ENCODE measurements around the gene PDE4D. TPM values are rescaled to one million over a fixed set of nuclear protein-coding genes. Genes with fewer than 3 reads are reported as not detected.

The PDE4D gene
- total RNA-seq, 1 experiment from 2014 or later: 3.6 TPM

- no peaks in the 10 kb centered on the region for H3K9me2 ChIP-seq (replicated peaks; ENCODE audit: low read length)
- intact Hi-C loops (cut with micrococcal nuclease): no loop called here
- H3K4me3 ChIP-seq (ENCODE audit: low read length): no peak overlapping the region
- H3K27me3 ChIP-seq (ENCODE audit: low read length): no peaks in the 10 kb centered on the region
- H2AFZ ChIP-seq (ENCODE audit: low read length): no peak overlapping the region
- H3K4me1 ChIP-seq (ENCODE audit: insufficient read depth, low read length): no peaks in the 10 kb centered on the region
- no peak for DNase-seq
- no peak overlapping the region for H3K9ac ChIP-seq (ENCODE audit: low read length)
- no peaks in the 10 kb centered on the region for H3K79me2 ChIP-seq (ENCODE audit: low read length)
- no peaks in the 10 kb centered on the region for H3K9me3 ChIP-seq (ENCODE audit: low read length)
- TF ChIP-seq CTCF (conservative IDR thresholded peaks at IDR 0.05; ENCODE audit: low read depth, low read length) (no peak), EZH2 (IDR thresholded peaks at IDR 0.05; ENCODE audit: low read length, unreplicated experiment) (no peak), EZH2phosphoT487 (IDR thresholded peaks at IDR 0.05; ENCODE audit: borderline replicate concordance, low read length) (no peak)
- H3K27ac ChIP-seq (ENCODE audit: low read length): no peak overlapping the region
- no peak overlapping the region for H3K4me2 ChIP-seq (ENCODE audit: low read length)
- ChIA-PET CTCF (no interaction called here), POLR2A (ENCODE audit: unreplicated experiment) (no interaction called here)
- ATAC-seq: no peak
- BruUV-seq (replicated peaks): no TSS peak
- no peaks in the 10 kb centered on the region for H4K20me1 ChIP-seq (ENCODE audit: low read length)
- H3K36me3 ChIP-seq (ENCODE audit: low read depth, low read length): no peaks in the 10 kb centered on the region
- H3F3A ChIP-seq (ENCODE audit: low read length, unreplicated experiment): no peaks in the 10 kb centered on the region
These were observed 564.7 kb downstream of the PDE4D start for GRCh38 chr5:59328709-59329296.

GRCh38 chr5:59327191-59327980 lies 566.1 kb downstream of the PDE4D start:
- TF ChIP-seq CTCF (conservative IDR thresholded peaks at IDR 0.05; ENCODE audit: low read depth, low read length): no peak
- no peak for TF ChIP-seq EZH2 (IDR thresholded peaks at IDR 0.05; ENCODE audit: low read length, unreplicated experiment)
- no peak for TF ChIP-seq EZH2phosphoT487 (IDR thresholded peaks at IDR 0.05; ENCODE audit: borderline replicate concordance, low read length)
- H3K4me1 ChIP-seq (ENCODE audit: insufficient read depth, low read length): no peaks in the 10 kb centered on the region

GRCh38 chr5:59326596-59326995 lies 566.9 kb downstream of the PDE4D start:
- no peaks in the 10 kb centered on the region for H3F3A ChIP-seq (ENCODE audit: low read length, unreplicated experiment)
- CTCF ChIA-PET: no interaction called here

More at GRCh38 chr5:59327191-59327980, 566.1 kb downstream of the PDE4D start:
- no peaks in the 10 kb centered on the region for H3F3A ChIP-seq (ENCODE audit: low read length, unreplicated experiment)
- no peak overlapping the region for H2AFZ ChIP-seq (ENCODE audit: low read length)
- H3K9ac ChIP-seq (ENCODE audit: low read length): no peak overlapping the region
- ATAC-seq (no peak), DNase-seq (no peak)
- CTCF ChIA-PET: no interaction called here
- POLR2A ChIA-PET (ENCODE audit: unreplicated experiment): no interaction called here
- BruUV-seq (replicated peaks): no TSS peak
- H3K9me2 ChIP-seq (replicated peaks; ENCODE audit: low read length): no peaks in the 10 kb centered on the region
- intact Hi-C loops (cut with micrococcal nuclease): no loop called here
- no peaks in the 10 kb centered on the region for H3K9me3 ChIP-seq (ENCODE audit: low read length)
- H4K20me1 ChIP-seq (ENCODE audit: low read length): no peaks in the 10 kb centered on the region
- no peak overlapping the region for H3K4me2 ChIP-seq (ENCODE audit: low read length)
- no peak overlapping the region for H3K27ac ChIP-seq (ENCODE audit: low read length)
- H3K27me3 ChIP-seq (ENCODE audit: low read length): no peaks in the 10 kb centered on the region
- H3K36me3 ChIP-seq (ENCODE audit: low read depth, low read length): no peaks in the 10 kb centered on the region
- no peak overlapping the region for H3K4me3 ChIP-seq (ENCODE audit: low read length)
- no peaks in the 10 kb centered on the region for H3K79me2 ChIP-seq (ENCODE audit: low read length)

More at GRCh38 chr5:59326596-59326995, 566.9 kb downstream of the PDE4D start:
- ATAC-seq: no peak
- no peaks in the 10 kb centered on the region for H3K27me3 ChIP-seq (ENCODE audit: low read length)
- no peak overlapping the region for H2AFZ ChIP-seq (ENCODE audit: low read length)
- no peaks in the 10 kb centered on the region for H3K4me1 ChIP-seq (ENCODE audit: insufficient read depth, low read length)
- no peaks in the 10 kb centered on the region for H3K79me2 ChIP-seq (ENCODE audit: low read length)
- no peak overlapping the region for H3K4me3 ChIP-seq (ENCODE audit: low read length)
- H3K36me3 ChIP-seq (ENCODE audit: low read depth, low read length): no peaks in the 10 kb centered on the region
- H4K20me1 ChIP-seq (ENCODE audit: low read length): no peaks in the 10 kb centered on the region
- TF ChIP-seq CTCF (conservative IDR thresholded peaks at IDR 0.05; ENCODE audit: low read depth, low read length) (no peak), EZH2phosphoT487 (IDR thresholded peaks at IDR 0.05; ENCODE audit: borderline replicate concordance, low read length) (no peak), EZH2 (IDR thresholded peaks at IDR 0.05; ENCODE audit: low read length, unreplicated experiment) (no peak)
- no peak overlapping the region for H3K4me2 ChIP-seq (ENCODE audit: low read length)
- H3K9me2 ChIP-seq (replicated peaks; ENCODE audit: low read length): no peaks in the 10 kb centered on the region
- POLR2A ChIA-PET (ENCODE audit: unreplicated experiment): no interaction called here
- H3K9me3 ChIP-seq (ENCODE audit: low read length): no peaks in the 10 kb centered on the region
- no peak overlapping the region for H3K27ac ChIP-seq (ENCODE audit: low read length)
- BruUV-seq (replicated peaks): no TSS peak
- DNase-seq: no peak
- intact Hi-C loops (cut with micrococcal nuclease): no loop called here
- H3K9ac ChIP-seq (ENCODE audit: low read length): no peak overlapping the region
